SKM-1 treated with dmso at 0.1 percent for 144 hours (cell line): ENCODE data around the gene PDXDC1.
A peak's percentile ranks its signal among the peaks of the same experiment; 100 is the strongest.
"Not testable (repeated sequence)": the region's sequence is repeated elsewhere in the genome, so short reads cannot be mapped to it uniquely, and the experiment has no call there.

Experiments
- DNase-seq: peaks from one replicate; lab custom pipeline; 2025; ENCODE audit not compliant: unreplicated experiment; lab: John Stamatoyannopoulos, UW

The PDXDC1 gene

GRCh38 chr16:15154650-15155562, 180.1 kb downstream of the PDXDC1 start:
- peak; percentile 79 for DNase-seq

GRCh38 chr16:15157644-15158043, 182.8 kb downstream of the PDXDC1 start:
- not testable (repeated sequence) for DNase-seq

DNA sequence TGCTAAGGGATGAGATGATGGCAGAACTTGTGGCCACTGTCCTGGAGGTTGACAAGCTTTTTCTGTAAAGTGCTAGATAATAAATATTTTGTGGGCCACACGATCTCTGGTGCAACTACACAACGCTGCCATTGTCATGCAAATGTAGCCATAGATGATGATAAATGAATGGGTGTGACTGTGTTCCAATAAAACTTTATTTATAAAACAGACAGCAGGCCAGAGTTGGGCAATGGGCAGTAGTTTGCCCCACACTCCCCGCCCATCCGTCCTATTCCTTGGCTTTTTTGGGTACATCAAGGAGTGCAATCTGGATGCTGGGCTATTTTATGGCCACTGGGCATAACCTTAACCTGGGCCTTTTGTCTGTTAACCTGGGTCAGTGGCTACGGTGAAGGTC, 184.8 kb downstream of the PDXDC1 start:
- not testable (repeated sequence) for DNase-seq

DNA sequence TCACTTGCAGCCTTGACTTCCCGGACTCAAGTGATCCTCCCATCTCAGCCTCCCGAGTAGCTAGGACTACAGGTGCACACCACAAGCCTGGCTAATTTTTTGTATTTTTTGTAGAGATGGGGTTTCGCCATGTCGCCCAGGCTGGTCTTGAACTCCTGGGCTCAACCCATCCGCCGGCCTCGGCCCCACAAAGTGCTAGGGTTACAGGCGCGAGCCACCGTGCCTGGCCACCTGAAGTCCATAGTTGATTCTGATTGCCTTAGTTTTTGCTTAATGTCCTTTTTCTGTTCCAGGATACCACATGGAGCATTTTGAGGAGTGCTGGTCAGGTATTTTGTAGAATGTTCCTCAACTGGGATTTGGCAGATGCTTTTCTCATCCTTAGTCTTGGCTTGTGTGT, 185.7 kb downstream of the PDXDC1 start:
- not testable (repeated sequence) for DNase-seq

DNA sequence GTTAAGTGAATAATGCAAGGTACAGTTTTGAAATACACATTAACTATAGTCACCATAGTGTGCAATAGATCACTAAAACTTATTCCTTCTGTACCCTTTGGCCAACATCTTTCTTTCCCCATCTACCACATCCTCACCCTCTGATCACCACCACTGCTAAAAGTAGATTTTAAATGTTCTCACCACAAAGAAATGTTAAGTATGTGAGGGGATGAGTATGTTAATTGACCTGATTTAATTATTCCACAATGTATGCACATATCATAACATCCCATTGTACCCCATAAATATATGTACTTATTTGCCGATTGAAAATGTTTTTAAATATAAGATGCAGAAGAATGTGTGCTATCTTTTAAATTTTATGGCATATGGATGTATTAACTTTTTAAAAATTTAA, 188.2 kb downstream of the PDXDC1 start:
- DNase-seq = not testable (repeated sequence)

DNA sequence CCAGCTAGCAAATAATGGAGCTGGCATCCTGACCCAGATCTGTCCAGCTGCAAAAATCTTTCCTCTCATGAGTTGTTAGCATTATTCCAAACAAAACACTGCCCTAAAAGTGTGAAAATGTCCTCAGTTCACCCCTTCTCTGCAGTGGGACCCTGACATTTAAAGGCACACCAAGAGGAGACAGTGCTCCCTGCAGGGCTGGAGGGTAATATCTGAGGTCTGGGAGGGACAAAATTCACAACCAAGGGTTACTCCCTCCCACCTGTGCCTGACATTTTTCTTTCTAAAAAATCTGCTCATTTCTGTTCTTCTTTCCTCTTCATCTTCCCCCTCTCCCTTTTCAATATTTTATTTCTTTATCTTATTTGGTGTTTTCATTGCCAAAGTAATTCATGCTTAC, 191.4 kb downstream of the PDXDC1 start:
- DNase-seq = not testable (repeated sequence)

DNA sequence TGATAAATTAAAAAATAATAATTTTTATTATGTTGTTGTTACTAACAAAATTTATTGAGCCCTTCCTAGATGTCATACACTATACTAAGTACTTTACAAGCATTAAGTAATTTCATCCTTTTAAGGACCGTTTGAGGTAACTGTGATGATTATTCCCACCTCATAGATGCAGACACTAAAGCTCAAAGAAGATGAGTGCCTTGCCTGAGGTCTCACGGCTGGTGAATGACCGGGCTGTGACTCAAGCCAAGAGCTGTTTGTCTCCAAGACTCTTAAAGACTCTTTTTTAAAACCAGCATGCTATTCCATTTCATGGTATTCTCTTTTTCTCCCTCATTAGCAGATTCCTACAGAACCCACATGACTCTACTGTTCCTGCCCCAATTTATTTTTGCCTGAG, 193.5 kb downstream of the PDXDC1 start:
- not testable (repeated sequence) for DNase-seq

DNA sequence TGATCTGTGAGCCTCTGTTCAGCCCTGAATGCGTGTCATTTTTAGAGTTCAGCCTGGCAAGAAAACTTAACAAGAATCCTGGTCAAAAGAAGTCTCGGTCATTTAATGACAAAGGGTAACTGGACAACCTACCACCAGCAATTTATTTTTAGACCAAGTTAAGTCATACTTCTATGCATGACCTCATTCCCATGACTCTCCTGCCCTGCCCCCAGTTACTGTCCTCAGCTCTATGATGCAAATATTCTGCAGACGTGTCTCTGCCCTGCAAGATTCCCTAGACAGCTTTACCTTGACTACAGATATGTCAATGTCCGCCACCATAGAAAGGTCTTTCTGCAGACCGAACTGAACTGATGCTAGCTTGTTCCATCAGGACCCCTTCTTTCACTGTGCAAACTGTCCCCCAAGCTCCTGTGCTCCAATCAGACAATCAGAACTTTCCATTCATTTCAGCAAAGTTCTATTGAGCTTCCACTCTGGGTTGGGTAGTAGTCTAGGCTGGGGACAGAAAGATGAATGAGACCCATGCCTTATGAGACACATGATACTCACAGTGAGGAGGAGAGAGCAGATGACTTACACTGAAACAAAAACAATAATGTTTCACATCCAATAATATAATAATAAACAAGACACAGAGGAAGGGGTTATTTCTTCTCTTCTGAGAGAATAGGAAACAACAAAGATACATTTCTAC, 194.3 kb downstream of the PDXDC1 start:
- not testable (repeated sequence) for DNase-seq

- not testable (repeated sequence) for DNase-seq
Measured at GRCh38 chr16:15179909-15180308, 205.1 kb downstream of the PDXDC1 start.

DNA sequence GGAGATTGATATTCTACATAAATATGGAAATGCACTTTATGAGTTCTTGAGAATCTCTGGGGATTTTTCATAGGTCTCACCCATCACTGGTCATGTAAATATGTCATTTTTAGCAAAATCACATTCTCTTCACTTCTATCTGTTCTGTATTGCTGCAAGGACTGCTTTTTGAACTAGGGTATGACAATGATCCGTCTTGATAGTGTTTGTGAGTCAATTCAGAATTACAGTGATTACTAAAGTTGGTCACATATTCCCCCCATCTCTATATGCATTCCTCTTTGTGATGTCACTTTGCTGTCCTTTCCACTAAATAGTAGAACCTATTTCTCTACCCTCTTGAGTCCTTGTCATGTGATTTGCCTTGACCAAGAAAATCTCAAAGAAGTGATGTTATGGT, 206.1 kb downstream of the PDXDC1 start:
- not testable (repeated sequence) for DNase-seq

- not testable (repeated sequence) for DNase-seq
Measured at GRCh38 chr16:15184000-15184399, 209.2 kb downstream of the PDXDC1 start.
